ENCODE measurements around the gene TTC7B.

DNA sequence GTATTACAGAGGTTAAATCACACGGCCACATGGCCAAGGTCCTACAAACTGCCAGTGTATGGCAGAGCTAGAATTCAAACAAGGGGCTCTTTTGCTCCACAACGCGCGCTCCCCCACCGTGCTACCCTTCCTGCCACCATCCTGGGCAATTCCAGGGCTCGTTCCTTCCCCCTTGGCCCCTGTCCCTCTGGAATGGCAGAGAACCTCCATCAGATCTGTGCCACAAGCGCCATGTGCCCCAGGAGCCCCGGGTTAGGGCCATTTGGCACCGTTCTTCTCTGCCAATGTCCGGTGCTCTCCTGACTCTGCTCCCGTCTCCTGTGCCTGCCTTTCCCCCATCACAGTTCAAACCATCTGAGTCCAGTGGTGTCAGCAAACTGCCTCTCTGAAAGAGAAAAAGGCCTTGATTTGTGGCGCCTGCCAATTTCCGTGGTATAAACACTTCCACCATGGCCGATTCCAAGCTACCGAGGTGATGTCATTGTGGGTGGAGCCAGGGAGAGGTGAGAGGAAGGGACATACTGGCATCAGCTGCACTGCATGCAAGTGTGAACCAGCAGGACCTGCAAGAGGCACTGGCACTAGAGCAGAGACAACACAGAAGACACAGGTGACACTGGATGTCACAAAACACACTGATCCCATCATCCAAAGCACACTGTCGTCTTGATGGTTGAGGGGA, 256.3 kb downstream of the TTC7B start:
- TF ChIP-seq CEBPG (CRISPR knock-in tag; IDR thresholded peaks at IDR 0.05) (no peak), POLR2AphosphoS5 (IDR thresholded peaks at IDR 0.05; ENCODE audit: low read depth, low read length) (no peak), ZNF670 (CRISPR knock-in tag; IDR thresholded peaks at IDR 0.05; ENCODE audit: borderline replicate concordance) (no peak), JUND (CRISPR knock-in tag; IDR thresholded peaks at IDR 0.05) (no peak), FOXK1 (CRISPR knock-in tag; IDR thresholded peaks at IDR 0.05; ENCODE audit: borderline replicate concordance, low read depth) (no peak), ZIK1 (CRISPR knock-in tag; IDR thresholded peaks at IDR 0.05; ENCODE audit: borderline replicate concordance, low read depth) (no peak), SNAI1 (CRISPR knock-in tag; IDR thresholded peaks at IDR 0.05; ENCODE audit: borderline replicate concordance) (no peak), ZNF121 (CRISPR knock-in tag; IDR thresholded peaks at IDR 0.05) (no peak)
- TF ChIP-seq, protein P1, sequence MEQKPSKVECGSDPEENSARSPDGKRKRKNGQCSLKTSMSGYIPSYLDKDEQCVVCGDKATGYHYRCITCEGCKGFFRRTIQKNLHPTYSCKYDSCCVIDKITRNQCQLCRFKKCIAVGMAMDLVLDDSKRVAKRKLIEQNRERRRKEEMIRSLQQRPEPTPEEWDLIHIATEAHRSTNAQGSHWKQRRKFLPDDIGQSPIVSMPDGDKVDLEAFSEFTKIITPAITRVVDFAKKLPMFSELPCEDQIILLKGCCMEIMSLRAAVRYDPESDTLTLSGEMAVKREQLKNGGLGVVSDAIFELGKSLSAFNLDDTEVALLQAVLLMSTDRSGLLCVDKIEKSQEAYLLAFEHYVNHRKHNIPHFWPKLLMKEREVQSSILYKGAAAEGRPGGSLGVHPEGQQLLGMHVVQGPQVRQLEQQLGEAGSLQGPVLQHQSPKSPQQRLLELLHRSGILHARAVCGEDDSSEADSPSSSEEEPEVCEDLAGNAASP (CRISPR knock-in tag; IDR thresholded peaks at IDR 0.05; ENCODE audit: borderline replicate concordance), result no peak
- TF ChIP-seq, protein P2, sequence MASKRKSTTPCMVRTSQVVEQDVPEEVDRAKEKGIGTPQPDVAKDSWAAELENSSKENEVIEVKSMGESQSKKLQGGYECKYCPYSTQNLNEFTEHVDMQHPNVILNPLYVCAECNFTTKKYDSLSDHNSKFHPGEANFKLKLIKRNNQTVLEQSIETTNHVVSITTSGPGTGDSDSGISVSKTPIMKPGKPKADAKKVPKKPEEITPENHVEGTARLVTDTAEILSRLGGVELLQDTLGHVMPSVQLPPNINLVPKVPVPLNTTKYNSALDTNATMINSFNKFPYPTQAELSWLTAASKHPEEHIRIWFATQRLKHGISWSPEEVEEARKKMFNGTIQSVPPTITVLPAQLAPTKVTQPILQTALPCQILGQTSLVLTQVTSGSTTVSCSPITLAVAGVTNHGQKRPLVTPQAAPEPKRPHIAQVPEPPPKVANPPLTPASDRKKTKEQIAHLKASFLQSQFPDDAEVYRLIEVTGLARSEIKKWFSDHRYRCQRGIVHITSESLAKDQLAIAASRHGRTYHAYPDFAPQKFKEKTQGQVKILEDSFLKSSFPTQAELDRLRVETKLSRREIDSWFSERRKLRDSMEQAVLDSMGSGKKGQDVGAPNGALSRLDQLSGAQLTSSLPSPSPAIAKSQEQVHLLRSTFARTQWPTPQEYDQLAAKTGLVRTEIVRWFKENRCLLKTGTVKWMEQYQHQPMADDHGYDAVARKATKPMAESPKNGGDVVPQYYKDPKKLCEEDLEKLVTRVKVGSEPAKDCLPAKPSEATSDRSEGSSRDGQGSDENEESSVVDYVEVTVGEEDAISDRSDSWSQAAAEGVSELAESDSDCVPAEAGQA (IDR thresholded peaks at IDR 0.05; ENCODE audit: low read depth), result no peak
- TF ChIP-seq, protein P2 (CRISPR knock-in tag; IDR thresholded peaks at IDR 0.05; ENCODE audit: borderline replicate concordance), result no peak
- TF ChIP-seq, protein P3, sequence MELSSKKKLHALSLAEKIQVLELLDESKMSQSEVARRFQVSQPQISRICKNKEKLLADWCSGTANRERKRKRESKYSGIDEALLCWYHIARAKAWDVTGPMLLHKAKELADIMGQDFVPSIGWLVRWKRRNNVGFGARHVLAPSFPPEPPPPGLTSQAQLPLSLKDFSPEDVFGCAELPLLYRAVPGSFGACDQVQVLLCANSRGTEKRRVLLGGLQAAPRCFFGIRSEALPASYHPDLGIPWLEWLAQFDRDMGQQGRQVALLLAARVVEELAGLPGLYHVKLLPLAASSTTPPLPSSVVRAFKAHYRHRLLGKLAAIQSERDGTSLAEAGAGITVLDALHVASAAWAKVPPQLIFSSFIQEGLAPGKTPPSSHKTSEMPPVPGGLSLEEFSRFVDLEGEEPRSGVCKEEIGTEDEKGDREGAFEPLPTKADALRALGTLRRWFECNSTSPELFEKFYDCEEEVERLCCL (CRISPR knock-in tag; IDR thresholded peaks at IDR 0.05; ENCODE audit: borderline replicate concordance), result no peak
- TF ChIP-seq, protein P4, sequence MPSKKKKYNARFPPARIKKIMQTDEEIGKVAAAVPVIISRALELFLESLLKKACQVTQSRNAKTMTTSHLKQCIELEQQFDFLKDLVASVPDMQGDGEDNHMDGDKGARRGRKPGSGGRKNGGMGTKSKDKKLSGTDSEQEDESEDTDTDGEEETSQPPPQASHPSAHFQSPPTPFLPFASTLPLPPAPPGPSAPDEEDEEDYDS (CRISPR knock-in tag; IDR thresholded peaks at IDR 0.05), result no peak
